SK-N-SH (cell line): ENCODE data around the gene VOPP1. TPM values are rescaled to one million over a fixed set of nuclear protein-coding genes. Genes with fewer than 3 reads are reported as not detected.

Source experiments
- CTCF ChIA-PET: fragments of 300-600, 350-600 bp; formaldehyde crosslinking; extraction: SDS; loops from one replicate; lab custom pipeline; 2021; lab: Yijun Ruan, JAX
- POLR2A ChIA-PET: fragments of 350-600 bp; sonication (Branson Sonifier 250); formaldehyde crosslinking; extraction: SDS; loops from one replicate; lab custom pipeline; 2020; ENCODE audit warnings: antibody characterized with exemption, inconsistent platforms; lab: Yijun Ruan, JAX
- DNase-seq: peaks from one replicate; pipeline ENCODE4 v3.0.0; 2012
- H2AFZ ChIP-seq: fragments of 200-600 bp; sonication (generic); 2 replicates; pipeline ENCODE4 v1.8.1; 2016; ENCODE audit warnings: antibody characterized with exemption, mild to moderate bottlenecking, low read depth
- H3F3A ChIP-seq: fragments of 200-600 bp; sonication (generic); replicated peaks from 2 replicates; pipeline ENCODE3; 2016; ENCODE audit warnings: antibody characterized with exemption, mild to moderate bottlenecking; ENCODE audit not compliant: insufficient read depth
- H3K27ac ChIP-seq, 2 experiments: fragments of 200-500 bp in 1 of 2; fragments of 200-600 bp in 1 of 2; sonication (Bioruptor generic) in 1 of 2; sonication (generic), shearing (Covaris generic) in 1 of 2; 2 replicates each; pipeline versions ENCODE4 v1.5.1 to v1.6.1; 2014 to 2016; ENCODE audit warnings: low read depth in 2 of 2, inconsistent platforms in 1 of 2, low read length in 1 of 2, mild to moderate bottlenecking in 1 of 2, mixed read lengths in 1 of 2
- H3K27me3 ChIP-seq: fragments of 200-600 bp; sonication (generic), shearing (Covaris generic); 2 replicates; pipeline ENCODE4 v1.6.1; 2016; ENCODE audit warnings: mixed run types; ENCODE audit not compliant: insufficient read depth
- H3K36me3 ChIP-seq, 2 experiments: fragments of 200-500 bp in 1 of 2; fragments of 200-600 bp in 1 of 2; sonication (Bioruptor generic) in 1 of 2; sonication (generic) in 1 of 2; replicated peaks in 1 of 2; 2 replicates each; pipeline versions ENCODE3 to v1.5.1; 2014 to 2016; ENCODE audit warnings: low read length in 1 of 2, mild to moderate bottlenecking in 1 of 2; ENCODE audit not compliant: insufficient read depth in 2 of 2, control insufficient read depth in 1 of 2
- H3K4me1 ChIP-seq, 2 experiments: fragments of 200-500 bp in 1 of 2; fragments of 200-600 bp in 1 of 2; sonication (Bioruptor generic) in 1 of 2; sonication (generic), shearing (Covaris generic) in 1 of 2; 2 replicates each; pipeline versions ENCODE4 v1.5.1 to v1.6.1; 2014 to 2016; ENCODE audit warnings: low read depth in 1 of 2, low read length in 1 of 2, mixed run types in 1 of 2; ENCODE audit not compliant: insufficient read depth in 2 of 2, control insufficient read depth in 1 of 2
- H3K4me2 ChIP-seq: fragments of 200-600 bp; sonication (generic), shearing (Covaris generic); 2 replicates; pipeline ENCODE4 v1.6.1; 2017; ENCODE audit warnings: mixed run types
- H3K4me3 ChIP-seq, 2 experiments: fragments of 200-500 bp in 1 of 2; fragments of 200-600 bp in 1 of 2; sonication (Bioruptor generic) in 1 of 2; sonication (generic), shearing (Covaris generic) in 1 of 2; 2 replicates each; pipeline versions ENCODE4 v1.5.1 to v1.8.1; 2014 to 2016; ENCODE audit warnings: low read depth in 2 of 2, inconsistent platforms in 1 of 2, low read length in 1 of 2, mild to moderate bottlenecking in 1 of 2, mixed read lengths in 1 of 2, moderate library complexity in 1 of 2
- H3K79me2 ChIP-seq: fragments of 200-600 bp; sonication (generic); 2 replicates; pipeline ENCODE4 v1.8.1; 2017; ENCODE audit warnings: mild to moderate bottlenecking; ENCODE audit not compliant: insufficient read depth
- H3K9ac ChIP-seq: fragments of 200-600 bp; sonication (generic); 2 replicates; pipeline ENCODE4 v1.6.1; 2017; ENCODE audit warnings: mixed run types
- H3K9me2 ChIP-seq: fragments of 200-600 bp; sonication (generic); 2 replicates; pipeline ENCODE4 v1.6.1; 2017; ENCODE audit warnings: mixed run types
- H3K9me3 ChIP-seq: fragments of 200-600 bp; sonication (generic); 2 replicates; pipeline ENCODE4 v1.6.1; 2017; ENCODE audit warnings: mixed run types, mild to moderate bottlenecking, moderate library complexity
- H4K20me1 ChIP-seq: fragments of 200-600 bp; sonication (generic); 2 replicates; pipeline ENCODE4 v1.6.1; 2017; ENCODE audit warnings: mild to moderate bottlenecking, mixed run types; ENCODE audit not compliant: insufficient read depth
- EP300 ChIP-seq, 2 experiments: IDR thresholded peaks; 2 replicates each; pipeline versions ENCODE4 v1.4.0 to v1.6.1; 2012; ENCODE audit warnings: borderline replicate concordance in 1 of 2, low read depth in 1 of 2, low read length in 1 of 2
- FOXJ3 ChIP-seq: sonication (generic); formaldehyde crosslinking; IDR thresholded peaks from 2 replicates; pipeline ENCODE4 v1.5.1; 2020; ENCODE audit warnings: mild to moderate bottlenecking, missing genetic modification reagents
- IRF3 ChIP-seq: fragments of 150-350 bp; IDR thresholded peaks from 2 replicates; pipeline ENCODE4 v1.6.1; 2016; ENCODE audit warnings: mild to moderate bottlenecking, low read depth, low read length
- JUND ChIP-seq: IDR thresholded peaks from 2 replicates; pipeline ENCODE4 v1.4.0; 2012
- MAX ChIP-seq: IDR thresholded peaks from 2 replicates; pipeline ENCODE4 v1.4.0; 2012; ENCODE audit warnings: low read depth
- MEF2A ChIP-seq: IDR thresholded peaks from 2 replicates; pipeline ENCODE4 v1.4.0; 2012; ENCODE audit warnings: low read depth, borderline replicate concordance
- MXI1 ChIP-seq: IDR thresholded peaks from 2 replicates; pipeline ENCODE4 v1.6.1; 2012; ENCODE audit warnings: mild to moderate bottlenecking, low read depth, low read length, improper control_type of control experiment
- POLR2AphosphoS5 ChIP-seq: IDR thresholded peaks from 2 replicates; pipeline ENCODE4 v1.6.1; 2012; ENCODE audit warnings: low read depth, low read length
- RAD21 ChIP-seq: IDR thresholded peaks from 2 replicates; pipeline ENCODE4 v1.6.1; 2012; ENCODE audit warnings: mild to moderate bottlenecking, low read length
- RCOR1 ChIP-seq: fragments of 150-350 bp; IDR thresholded peaks from 2 replicates; pipeline ENCODE4 v1.6.1; 2017; ENCODE audit warnings: antibody characterized with exemption, low read length
- RFX5 ChIP-seq: IDR thresholded peaks from 2 replicates; pipeline ENCODE4 v1.6.1; 2012; ENCODE audit warnings: mild to moderate bottlenecking, improper control_type of control experiment, low read length
- RXRA ChIP-seq: IDR thresholded peaks from 2 replicates; pipeline ENCODE4 v1.4.0; 2012; ENCODE audit warnings: low read depth, mild to moderate bottlenecking, borderline replicate concordance
- TAF1 ChIP-seq: IDR thresholded peaks from 2 replicates; pipeline ENCODE4 v1.6.1; 2012; ENCODE audit warnings: low read depth, mild to moderate bottlenecking, low read length, moderate library complexity, borderline replicate concordance
- TCF12 ChIP-seq: IDR thresholded peaks from 2 replicates; pipeline ENCODE4 v1.4.0; 2012
- USF1 ChIP-seq: IDR thresholded peaks from 2 replicates; pipeline ENCODE4 v1.4.0; 2012; ENCODE audit warnings: low read depth, borderline replicate concordance
- YY1 ChIP-seq: IDR thresholded peaks from 2 replicates; pipeline ENCODE4 v1.4.0; 2012; ENCODE audit warnings: low read depth, mild to moderate bottlenecking
- WGBS: methylation state at CpG from one replicate; pipeline ENCODE4 v1.1.6; 2017; ENCODE audit warnings: low lambda C conversion rate; 5-methylcytosine and 5-hydroxymethylcytosine counted together
- polyA plus RNA-seq, 3 experiments: library from polyadenylated mRNA; depleted of rRNA; stranded (reverse); fragments of >200 nt; gene quantifications; 2 replicates each; pipeline ENCODE4 v1.2.3, GENCODE V29; 2012
- TF ChIP-seq, protein P1 (sequence below): fragments of 200-600 bp; sonication (generic); IDR thresholded peaks from 2 replicates; pipeline ENCODE4 v1.6.1; 2017; ENCODE audit warnings: antibody characterized with exemption, mild to moderate bottlenecking, moderate library complexity
- TF ChIP-seq, protein P2 (sequence below): fragments of 150-350 bp; IDR thresholded peaks from 2 replicates; pipeline ENCODE4 v1.6.1; 2017; ENCODE audit warnings: antibody characterized with exemption, low read length, low read depth, borderline replicate concordance

The VOPP1 gene
- polyA plus RNA-seq, 1 of the 3 experiments (the other 2 are of a cell fraction): 69.5 TPM

DNA sequence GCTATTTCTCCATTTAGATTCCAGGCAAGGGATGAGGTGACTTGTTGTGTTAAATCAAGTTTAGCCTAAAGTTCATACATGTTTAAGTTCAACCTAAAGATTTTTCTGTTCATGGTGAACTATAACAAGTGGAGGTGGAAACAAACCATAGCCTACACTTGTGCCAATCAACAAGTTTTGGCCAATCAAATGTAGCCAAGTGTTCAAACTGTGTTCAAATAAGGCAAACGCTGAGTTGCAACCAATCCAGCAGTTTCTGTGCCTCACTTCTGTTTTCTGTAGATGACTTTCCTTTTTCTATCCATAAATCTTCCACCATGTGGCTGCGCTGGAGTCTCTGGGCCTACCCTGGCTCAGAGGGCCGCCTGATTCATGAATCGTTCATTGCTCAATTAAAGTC is 4.5 kb upstream of the VOPP1 start:
- H3K27me3 ChIP-seq: no peaks in the 10 kb centered on the region; the same call in 1 of the 2 replicates
- no peaks in the 10 kb centered on the region for H3K9me3 ChIP-seq
- H3K9ac ChIP-seq: no peak overlapping the region
- no peak for DNase-seq
- H3K4me3 ChIP-seq: no peak overlapping the region
- ChIA-PET POLR2A (no interaction called here), CTCF (no interaction called here)
- no peak for TF ChIP-seq RCOR1
- no peak for TF ChIP-seq JUND
- no peak for TF ChIP-seq IRF3
- no peak for TF ChIP-seq EP300 (IDR thresholded peaks at IDR 0.05; ENCODE audit: borderline replicate concordance in 1 of 2, low read depth in 1 of 2, low read length in 1 of 2)
- no peak for TF ChIP-seq RAD21
- no peak for TF ChIP-seq YY1
- TF ChIP-seq RFX5: no peak
- TF ChIP-seq POLR2AphosphoS5: no peak
- TF ChIP-seq MXI1: no peak
- no peaks in the 10 kb centered on the region for H3K36me3 ChIP-seq
- H3K79me2 ChIP-seq: peaks cover 13% of the 10 kb centered on the region; the same call in 1 of the 2 replicates
- H3K9me2 ChIP-seq: no peaks in the 10 kb centered on the region
- no peak overlapping the region for H2AFZ ChIP-seq
- H4K20me1 ChIP-seq: no peaks in the 10 kb centered on the region
- WGBS: 51% methylated on average over 4 of the region's 4 CpGs
- H3F3A ChIP-seq: peaks cover 16% of the 10 kb centered on the region
- H3K4me1 ChIP-seq: peaks cover 13 to 21% of the 10 kb centered on the region in 2 experiments
- H3K4me2 ChIP-seq: no peak overlapping the region
- H3K27ac ChIP-seq: no peak overlapping the region

GRCh38 chr7:55575733-55576132 is 3.4 kb upstream of the VOPP1 start:
- WGBS: 80% methylated on average over 4 of the region's 4 CpGs
- peaks cover 25% of the 10 kb centered on the region for H3F3A ChIP-seq
- H2AFZ ChIP-seq: no peak overlapping the region
- H3K4me1 ChIP-seq: peaks cover 13 to 21% of the 10 kb centered on the region in 2 experiments
- no peak overlapping the region for H3K4me2 ChIP-seq
- peaks cover 23% of the 10 kb centered on the region for H3K79me2 ChIP-seq
- no peaks in the 10 kb centered on the region for H4K20me1 ChIP-seq
- no peaks in the 10 kb centered on the region for H3K9me3 ChIP-seq
- H3K9ac ChIP-seq: no peak overlapping the region
- H3K27ac ChIP-seq: no peak overlapping the region
- TF ChIP-seq YY1 (no peak), MEF2A (no peak), USF1 (no peak), MAX (no peak), RXRA (no peak), JUND (no peak), RAD21 (no peak), IRF3 (no peak), TAF1 (no peak), TCF12 (no peak), FOXJ3 (no peak)
- TF ChIP-seq, protein P1, sequence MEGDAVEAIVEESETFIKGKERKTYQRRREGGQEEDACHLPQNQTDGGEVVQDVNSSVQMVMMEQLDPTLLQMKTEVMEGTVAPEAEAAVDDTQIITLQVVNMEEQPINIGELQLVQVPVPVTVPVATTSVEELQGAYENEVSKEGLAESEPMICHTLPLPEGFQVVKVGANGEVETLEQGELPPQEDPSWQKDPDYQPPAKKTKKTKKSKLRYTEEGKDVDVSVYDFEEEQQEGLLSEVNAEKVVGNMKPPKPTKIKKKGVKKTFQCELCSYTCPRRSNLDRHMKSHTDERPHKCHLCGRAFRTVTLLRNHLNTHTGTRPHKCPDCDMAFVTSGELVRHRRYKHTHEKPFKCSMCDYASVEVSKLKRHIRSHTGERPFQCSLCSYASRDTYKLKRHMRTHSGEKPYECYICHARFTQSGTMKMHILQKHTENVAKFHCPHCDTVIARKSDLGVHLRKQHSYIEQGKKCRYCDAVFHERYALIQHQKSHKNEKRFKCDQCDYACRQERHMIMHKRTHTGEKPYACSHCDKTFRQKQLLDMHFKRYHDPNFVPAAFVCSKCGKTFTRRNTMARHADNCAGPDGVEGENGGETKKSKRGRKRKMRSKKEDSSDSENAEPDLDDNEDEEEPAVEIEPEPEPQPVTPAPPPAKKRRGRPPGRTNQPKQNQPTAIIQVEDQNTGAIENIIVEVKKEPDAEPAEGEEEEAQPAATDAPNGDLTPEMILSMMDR: no peak
- TF ChIP-seq, protein P2, sequence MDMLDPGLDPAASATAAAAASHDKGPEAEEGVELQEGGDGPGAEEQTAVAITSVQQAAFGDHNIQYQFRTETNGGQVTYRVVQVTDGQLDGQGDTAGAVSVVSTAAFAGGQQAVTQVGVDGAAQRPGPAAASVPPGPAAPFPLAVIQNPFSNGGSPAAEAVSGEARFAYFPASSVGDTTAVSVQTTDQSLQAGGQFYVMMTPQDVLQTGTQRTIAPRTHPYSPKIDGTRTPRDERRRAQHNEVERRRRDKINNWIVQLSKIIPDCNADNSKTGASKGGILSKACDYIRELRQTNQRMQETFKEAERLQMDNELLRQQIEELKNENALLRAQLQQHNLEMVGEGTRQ: no peak
- TF ChIP-seq, all 33 proteins: peak for 0
- POLR2A ChIA-PET: no interaction called here
- Histone ChIP-seq H3K4me3 (no peak overlapping the region), H3K9me2 (no peaks in the 10 kb centered on the region), H3K27me3 (no peaks in the 10 kb centered on the region), H3K36me3 (no peaks in the 10 kb centered on the region)
- CTCF ChIA-PET: interaction anchor here (1.7 kb wide), 1 partner anchor 18 kb away, joined by 5 read pairs; no protein-coding TSS in a partner anchor
- DNase-seq: no peak
